Measurements from ENCODE around the gene UCN2. TPM values are rescaled to one million over a fixed set of nuclear protein-coding genes. Genes with fewer than 3 reads are reported as not detected.
"Not testable (repeated sequence)": the region's sequence is repeated elsewhere in the genome, so short reads cannot be mapped to it uniquely, and the experiment has no call there.

UCN2 gene
- total RNA-seq, 1 donor from 2014 or later = 0.48 TPM

- no peak for DNase-seq (ENCODE audit: low spot score)
- intact Hi-C loops (cut with DNase I) = loop anchor here (1.0 to 5.0 kb wide), 4 partner anchors 41 to 275 kb away; no protein-coding TSS in a partner anchor
Measured at GRCh38 chr3:48548126-48548525, 15.5 kb downstream of the UCN2 start.

GRCh38 chr3:48546203-48546829 is 17.3 kb downstream of the UCN2 start:
- intact Hi-C loops (cut with DNase I) = loop anchor here (5.0 kb wide), 2 partner anchors 39 to 144 kb away; no protein-coding TSS in a partner anchor
- no peak for DNase-seq (ENCODE audit: low spot score)

GRCh38 chr3:48544141-48544540 is 19.4 kb downstream of the UCN2 start:
- intact Hi-C loops (cut with DNase I) = no loop called here
- no peak for DNase-seq (ENCODE audit: low spot score)

- DNase-seq (ENCODE audit: low spot score) = no peak
- intact Hi-C loops (cut with DNase I) = no loop called here
Measured at GRCh38 chr3:48543271-48543866, 20.2 kb downstream of the UCN2 start.

GRCh38 chr3:48538451-48538850 is 25.1 kb downstream of the UCN2 start:
- intact Hi-C loops (cut with DNase I) = no loop called here
- no peak for DNase-seq (ENCODE audit: low spot score)

- intact Hi-C loops (cut with DNase I) = no loop called here
- DNase-seq (ENCODE audit: low spot score) = no peak
Measured at GRCh38 chr3:48536785-48537184, 26.8 kb downstream of the UCN2 start.

- intact Hi-C loops (cut with DNase I) = no loop called here
- DNase-seq (ENCODE audit: low spot score) = no peak
Measured at GRCh38 chr3:48536116-48536515, 27.5 kb downstream of the UCN2 start.

- intact Hi-C loops (cut with DNase I) = no loop called here
- DNase-seq (ENCODE audit: low spot score) = no peak
Measured at GRCh38 chr3:48535578-48535977, 28.0 kb downstream of the UCN2 start.

- intact Hi-C loops (cut with DNase I) = no loop called here
- no peak for DNase-seq (ENCODE audit: low spot score)
Measured at GRCh38 chr3:48532977-48533337, 30.6 kb downstream of the UCN2 start.

- DNase-seq (ENCODE audit: low spot score) = no peak
Measured at GRCh38 chr3:48532271-48532976, 31.2 kb downstream of the UCN2 start.

GRCh38 chr3:48530701-48531100 is 32.9 kb downstream of the UCN2 start:
- DNase-seq (ENCODE audit: low spot score); intact Hi-C loops (cut with DNase I): not testable (repeated sequence)

More at GRCh38 chr3:48532271-48532976, 31.2 kb downstream of the UCN2 start:
- intact Hi-C loops (cut with DNase I) = no loop called here

GRCh38 chr3:48528754-48529153 is 34.8 kb downstream of the UCN2 start:
- DNase-seq (ENCODE audit: low spot score) = no peak
- intact Hi-C loops (cut with DNase I) = no loop called here

- DNase-seq (ENCODE audit: low spot score) = no peak
- intact Hi-C loops (cut with DNase I) = no loop called here
Measured at GRCh38 chr3:48528048-48528447, 35.5 kb downstream of the UCN2 start.

- intact Hi-C loops (cut with DNase I) = no loop called here
- DNase-seq (ENCODE audit: low spot score) = no peak
Measured at GRCh38 chr3:48524970-48525369, 38.6 kb downstream of the UCN2 start.

- no peak for DNase-seq (ENCODE audit: low spot score)
- intact Hi-C loops (cut with DNase I) = no loop called here
Measured at GRCh38 chr3:48521635-48522034, 41.9 kb downstream of the UCN2 start.

GRCh38 chr3:48519277-48519643 is 44.3 kb downstream of the UCN2 start:
- intact Hi-C loops (cut with DNase I) = no loop called here
- no peak for DNase-seq (ENCODE audit: low spot score)

- intact Hi-C loops (cut with DNase I) = no loop called here
- DNase-seq (ENCODE audit: low spot score) = no peak
Measured at GRCh38 chr3:48518638-48519276, 44.8 kb downstream of the UCN2 start.

- intact Hi-C loops (cut with DNase I) = no loop called here
- no peak for DNase-seq (ENCODE audit: low spot score)
Measured at GRCh38 chr3:48518069-48518468, 45.5 kb downstream of the UCN2 start.

- intact Hi-C loops (cut with DNase I) = no loop called here
- DNase-seq (ENCODE audit: low spot score) = no peak
Measured at GRCh38 chr3:48516571-48516970, 47.0 kb downstream of the UCN2 start.

GRCh38 chr3:48514431-48515227 is 49.0 kb downstream of the UCN2 start:
- intact Hi-C loops (cut with DNase I) = no loop called here

More at GRCh38 chr3:48514431-48515227, 49.0 kb downstream of the UCN2 start:
- DNase-seq (ENCODE audit: low spot score) = no peak

Data from cardiac septum (tissue), 1 donor.